Measurements from ENCODE around the gene FARP1.

- no peak for TF ChIP-seq POLR2A (IDR thresholded peaks at IDR 0.05; ENCODE audit: low read depth, low read length)
- TF ChIP-seq CEBPB (IDR thresholded peaks at IDR 0.05; ENCODE audit: borderline replicate concordance in 1 of 2, low read depth in 2 of 2, low read length in 2 of 2), result no peak
- no peak for TF ChIP-seq EP300 (IDR thresholded peaks at IDR 0.05; ENCODE audit: borderline replicate concordance in 1 of 2, control insufficient read depth in 1 of 2, low read depth in 2 of 2, low read length in 2 of 2)
- TF ChIP-seq, protein P1, sequence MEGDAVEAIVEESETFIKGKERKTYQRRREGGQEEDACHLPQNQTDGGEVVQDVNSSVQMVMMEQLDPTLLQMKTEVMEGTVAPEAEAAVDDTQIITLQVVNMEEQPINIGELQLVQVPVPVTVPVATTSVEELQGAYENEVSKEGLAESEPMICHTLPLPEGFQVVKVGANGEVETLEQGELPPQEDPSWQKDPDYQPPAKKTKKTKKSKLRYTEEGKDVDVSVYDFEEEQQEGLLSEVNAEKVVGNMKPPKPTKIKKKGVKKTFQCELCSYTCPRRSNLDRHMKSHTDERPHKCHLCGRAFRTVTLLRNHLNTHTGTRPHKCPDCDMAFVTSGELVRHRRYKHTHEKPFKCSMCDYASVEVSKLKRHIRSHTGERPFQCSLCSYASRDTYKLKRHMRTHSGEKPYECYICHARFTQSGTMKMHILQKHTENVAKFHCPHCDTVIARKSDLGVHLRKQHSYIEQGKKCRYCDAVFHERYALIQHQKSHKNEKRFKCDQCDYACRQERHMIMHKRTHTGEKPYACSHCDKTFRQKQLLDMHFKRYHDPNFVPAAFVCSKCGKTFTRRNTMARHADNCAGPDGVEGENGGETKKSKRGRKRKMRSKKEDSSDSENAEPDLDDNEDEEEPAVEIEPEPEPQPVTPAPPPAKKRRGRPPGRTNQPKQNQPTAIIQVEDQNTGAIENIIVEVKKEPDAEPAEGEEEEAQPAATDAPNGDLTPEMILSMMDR (IDR thresholded peaks at IDR 0.05 in 2 of 3, conservative IDR thresholded peaks at IDR 0.05 in 1 of 3; ENCODE audit: control insufficient read depth in 2 of 3, extremely low read depth in 1 of 3, insufficient read depth in 1 of 3, low read depth in 3 of 3, low read length in 3 of 3), result no peak
- TF ChIP-seq SMC3 (IDR thresholded peaks at IDR 0.05; ENCODE audit: borderline replicate concordance, low read length), result no peak
- no peak for TF ChIP-seq KDM1A (IDR thresholded peaks at IDR 0.05; ENCODE audit: borderline replicate concordance)
- no peak for TF ChIP-seq BACH1 (IDR thresholded peaks at IDR 0.05; ENCODE audit: borderline replicate concordance)
- no peak for TF ChIP-seq JUND (IDR thresholded peaks at IDR 0.05; ENCODE audit: low read depth, low read length)
These were observed 74.7 kb downstream of the FARP1 start for GRCh38 chr13:98217597-98217996.
